HG03103 (cell line): ENCODE data around the gene INPP5F.
"Not testable (repeated sequence)": the region's sequence is repeated elsewhere in the genome, so short reads cannot be mapped to it uniquely, and the experiment has no call there.

ENCODE experiments used
- ATAC-seq: cut with Tn5 transposase; IDR thresholded peaks from one replicate; pipeline ENCODE4 v1.9.1; 2021; ENCODE audit warnings: low read depth; ENCODE audit not compliant: unreplicated experiment

The INPP5F gene

GRCh38 chr10:119706521-119707278 is 19.1 kb upstream of the INPP5F start:
- no peak for ATAC-seq

- not testable (repeated sequence) for ATAC-seq
Measured at GRCh38 chr10:119707331-119707730, 18.5 kb upstream of the INPP5F start.

- not testable (repeated sequence) for ATAC-seq
Measured at GRCh38 chr10:119710935-119711334, 14.9 kb upstream of the INPP5F start.

- no peak for ATAC-seq
Measured at GRCh38 chr10:119713744-119714483, 11.9 kb upstream of the INPP5F start.

GRCh38 chr10:119714484-119714816 is 11.4 kb upstream of the INPP5F start:
- ATAC-seq, result no peak

- ATAC-seq, result no peak
Measured at GRCh38 chr10:119715628-119716505, 10.0 kb upstream of the INPP5F start.

GRCh38 chr10:119723161-119723560 is 2.7 kb upstream of the INPP5F start:
- ATAC-seq, result no peak

GRCh38 chr10:119723624-119724023 is 2.2 kb upstream of the INPP5F start:
- ATAC-seq, result no peak

- no peak for ATAC-seq
Measured at GRCh38 chr10:119724593-119725516, 995 bp upstream of the INPP5F start.

GRCh38 chr10:119725517-119725827 is 378 bp upstream of the INPP5F start:
- no peak for ATAC-seq

GRCh38 chr10:119726676-119727261 is 919 bp downstream of the INPP5F start:
- ATAC-seq, result no peak

- no peak for ATAC-seq
Measured at GRCh38 chr10:119728172-119728800, 2.4 kb downstream of the INPP5F start.

GRCh38 chr10:119734396-119735332 is 8.8 kb downstream of the INPP5F start:
- ATAC-seq, result no peak

GRCh38 chr10:119735451-119735850 is 9.6 kb downstream of the INPP5F start:
- no peak for ATAC-seq

GRCh38 chr10:119736220-119736619 is 10.4 kb downstream of the INPP5F start:
- ATAC-seq, result no peak

GRCh38 chr10:119737039-119737663 is 11.3 kb downstream of the INPP5F start:
- no peak for ATAC-seq

GRCh38 chr10:119737823-119738222 is 12.0 kb downstream of the INPP5F start:
- no peak for ATAC-seq

GRCh38 chr10:119738962-119739361 is 13.1 kb downstream of the INPP5F start:
- ATAC-seq, result no peak
